Urothelium cell line (cell line): Measurements from ENCODE around the gene ANKRD30A.
"Not testable (repeated sequence)": the region's sequence is repeated elsewhere in the genome, so short reads cannot be mapped to it uniquely, and the experiment has no call there.

Experiments
- DNase-seq: peaks from one replicate; pipeline ENCODE4 v3.0.0; 2011; ENCODE audit warnings: low spot score, mixed read lengths
- FAIRE-seq: peaks from 2 replicates; lab custom pipeline; 2011; peaks lifted over from hg19 to GRCh38; lab: Jason Lieb, UNC

Gene ANKRD30A, protein sequence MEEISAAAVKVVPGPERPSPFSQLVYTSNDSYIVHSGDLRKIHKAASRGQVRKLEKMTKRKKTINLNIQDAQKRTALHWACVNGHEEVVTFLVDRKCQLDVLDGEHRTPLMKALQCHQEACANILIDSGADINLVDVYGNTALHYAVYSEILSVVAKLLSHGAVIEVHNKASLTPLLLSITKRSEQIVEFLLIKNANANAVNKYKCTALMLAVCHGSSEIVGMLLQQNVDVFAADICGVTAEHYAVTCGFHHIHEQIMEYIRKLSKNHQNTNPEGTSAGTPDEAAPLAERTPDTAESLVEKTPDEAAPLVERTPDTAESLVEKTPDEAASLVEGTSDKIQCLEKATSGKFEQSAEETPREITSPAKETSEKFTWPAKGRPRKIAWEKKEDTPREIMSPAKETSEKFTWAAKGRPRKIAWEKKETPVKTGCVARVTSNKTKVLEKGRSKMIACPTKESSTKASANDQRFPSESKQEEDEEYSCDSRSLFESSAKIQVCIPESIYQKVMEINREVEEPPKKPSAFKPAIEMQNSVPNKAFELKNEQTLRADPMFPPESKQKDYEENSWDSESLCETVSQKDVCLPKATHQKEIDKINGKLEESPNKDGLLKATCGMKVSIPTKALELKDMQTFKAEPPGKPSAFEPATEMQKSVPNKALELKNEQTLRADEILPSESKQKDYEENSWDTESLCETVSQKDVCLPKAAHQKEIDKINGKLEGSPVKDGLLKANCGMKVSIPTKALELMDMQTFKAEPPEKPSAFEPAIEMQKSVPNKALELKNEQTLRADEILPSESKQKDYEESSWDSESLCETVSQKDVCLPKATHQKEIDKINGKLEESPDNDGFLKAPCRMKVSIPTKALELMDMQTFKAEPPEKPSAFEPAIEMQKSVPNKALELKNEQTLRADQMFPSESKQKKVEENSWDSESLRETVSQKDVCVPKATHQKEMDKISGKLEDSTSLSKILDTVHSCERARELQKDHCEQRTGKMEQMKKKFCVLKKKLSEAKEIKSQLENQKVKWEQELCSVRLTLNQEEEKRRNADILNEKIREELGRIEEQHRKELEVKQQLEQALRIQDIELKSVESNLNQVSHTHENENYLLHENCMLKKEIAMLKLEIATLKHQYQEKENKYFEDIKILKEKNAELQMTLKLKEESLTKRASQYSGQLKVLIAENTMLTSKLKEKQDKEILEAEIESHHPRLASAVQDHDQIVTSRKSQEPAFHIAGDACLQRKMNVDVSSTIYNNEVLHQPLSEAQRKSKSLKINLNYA (N-terminal part only)

DNA sequence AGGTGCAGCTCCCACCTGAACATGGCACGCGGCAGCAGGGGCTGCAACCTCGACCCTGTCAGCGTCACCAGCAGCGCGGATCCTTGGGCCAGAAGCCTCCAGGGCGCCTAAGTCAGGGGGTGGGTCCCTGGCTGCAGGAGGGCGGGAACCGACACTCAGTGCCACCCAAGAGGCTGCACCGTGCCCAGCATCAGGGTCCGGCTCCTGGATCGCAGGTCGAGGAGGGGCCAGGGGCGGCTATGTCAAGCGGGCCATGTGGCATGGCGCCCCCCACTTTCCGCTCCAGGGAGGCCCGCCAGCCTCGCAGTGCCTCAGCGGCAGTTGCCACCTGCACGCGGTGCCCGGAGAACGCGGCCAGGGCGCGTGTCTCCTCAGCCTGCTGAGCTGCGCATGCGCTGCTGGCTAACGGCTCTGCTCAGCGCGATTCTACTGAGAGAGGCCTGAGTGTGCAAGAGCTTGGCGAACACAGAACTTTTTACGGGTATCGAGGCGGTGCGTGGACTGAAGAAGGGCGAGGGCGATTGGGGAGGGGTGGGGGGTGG lies at the start of gene ANKRD30A:
Gene ANKRD30A, plus strand, starts transcription at position 408 of the 542 bp plus-strand sequence. CDS start 190 bp downstream, outside the sequence.
- DNase-seq, result no peak
- no peak for FAIRE-seq

- not testable (repeated sequence) for FAIRE-seq, DNase-seq
Measured at GRCh38 chr10:37076083-37076482, 49.3 kb upstream of the ANKRD30A start.

DNA sequence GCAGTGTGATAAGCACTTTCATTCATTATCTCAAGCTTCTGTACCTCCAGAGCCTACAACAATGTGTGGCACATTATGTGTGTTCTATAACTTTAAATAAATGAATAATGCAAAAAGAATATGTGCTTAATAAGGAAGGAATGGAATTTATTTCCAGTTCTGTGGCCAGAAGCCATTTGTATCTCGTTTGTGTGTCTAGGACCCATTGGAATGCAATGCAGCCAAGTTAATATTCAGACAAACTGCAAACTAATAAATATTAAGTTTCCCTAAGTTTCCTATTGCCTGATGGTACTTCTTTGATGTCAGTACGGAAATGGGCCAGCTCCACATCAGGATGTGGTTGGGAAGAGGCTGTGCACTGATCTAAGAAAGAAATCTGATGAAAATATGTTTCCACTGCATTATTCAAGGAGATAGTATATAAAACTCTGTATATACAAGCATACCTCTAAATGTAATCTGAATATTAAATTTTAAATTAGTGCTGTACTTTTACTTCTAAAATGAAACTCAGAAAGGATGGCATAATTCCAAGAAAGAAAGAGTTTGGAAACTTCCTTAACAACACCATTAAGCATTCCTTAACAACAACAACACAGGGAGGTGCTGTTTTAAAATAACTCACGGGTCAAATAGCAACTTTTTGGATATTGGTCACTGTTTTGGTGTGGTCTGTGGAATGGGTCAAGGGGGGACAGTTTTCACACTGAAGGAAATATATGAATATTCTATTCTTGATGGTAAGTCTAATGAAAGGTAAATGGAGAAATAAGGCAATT lies 29.4 kb upstream of the ANKRD30A start:
- DNase-seq (no peak), FAIRE-seq (no peak)

DNA sequence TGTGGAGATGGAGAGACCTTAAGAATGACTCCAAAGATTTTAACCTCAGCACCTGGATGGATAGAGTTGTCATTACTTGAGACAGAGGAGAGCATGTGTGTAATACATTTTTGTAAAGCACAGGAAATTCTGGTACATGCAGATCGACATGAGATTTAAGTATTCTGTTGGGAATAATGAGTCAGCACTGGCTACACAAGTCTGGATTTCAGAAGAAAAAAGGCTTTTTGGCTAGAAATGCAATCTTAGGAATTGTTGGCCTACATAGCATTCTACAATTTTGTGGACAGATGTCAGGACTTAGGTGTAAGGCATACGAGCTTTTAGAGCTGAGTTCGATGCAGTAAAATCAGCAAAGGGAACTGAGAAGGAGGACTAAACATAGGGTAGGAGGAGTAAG lies 24.1 kb upstream of the ANKRD30A start:
- DNase-seq (no peak), FAIRE-seq (no peak)

- FAIRE-seq (peak; percentile 62), DNase-seq (no peak)
Measured at GRCh38 chr10:37109000-37109399, 16.4 kb upstream of the ANKRD30A start.

DNA sequence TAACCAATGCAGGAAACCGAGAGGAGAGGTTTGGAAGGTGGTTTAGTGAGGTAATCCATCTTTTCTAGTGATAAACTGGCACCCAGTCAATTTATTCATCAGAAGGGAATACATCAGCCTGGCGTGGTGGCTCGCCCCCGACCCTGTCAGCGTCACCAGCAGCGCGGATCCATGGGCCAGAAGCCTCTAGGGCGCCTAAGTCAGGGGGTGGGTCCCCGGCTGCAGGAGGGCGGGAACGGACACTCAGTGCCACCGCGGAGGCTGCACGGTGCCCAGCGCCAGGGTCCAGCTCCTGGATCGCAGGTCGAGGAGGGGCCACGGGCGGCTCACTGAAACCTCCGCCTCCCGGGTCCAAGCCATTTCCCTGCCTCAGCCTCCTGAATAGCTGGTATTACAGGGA lies 866 bp upstream of the ANKRD30A start:
- no peak for FAIRE-seq
- DNase-seq, result no peak

GRCh38 chr10:37125921-37126320 lies 523 bp downstream of the ANKRD30A start:
- DNase-seq (no peak), FAIRE-seq (no peak)

DNA sequence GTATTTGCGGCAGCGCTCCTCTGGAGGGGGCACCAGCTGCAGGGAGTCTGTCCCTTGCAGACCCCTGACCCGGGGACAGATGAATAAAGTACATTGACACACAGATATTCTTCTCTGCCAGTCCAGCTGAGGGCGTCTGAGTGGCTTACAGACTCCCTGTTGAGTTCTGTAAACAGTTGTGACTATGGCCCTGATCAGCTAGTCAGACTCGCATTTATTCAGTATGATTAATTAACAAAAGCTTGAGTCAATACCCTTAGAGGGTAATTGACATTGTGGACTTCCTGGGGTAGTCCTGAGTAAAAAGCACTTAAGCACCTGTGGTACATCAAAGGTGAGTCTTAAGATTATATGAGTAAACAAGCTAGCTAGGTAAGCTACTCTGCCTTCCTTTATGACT lies 21.0 kb downstream of the ANKRD30A start:
- DNase-seq (no peak), FAIRE-seq (no peak)

- not testable (repeated sequence) for FAIRE-seq, DNase-seq
Measured at GRCh38 chr10:37162430-37162829, 37.0 kb downstream of the ANKRD30A start.

GRCh38 chr10:37171945-37172344 lies 46.5 kb downstream of the ANKRD30A start:
- FAIRE-seq, DNase-seq: not testable (repeated sequence)

GRCh38 chr10:37178296-37178695 lies 52.9 kb downstream of the ANKRD30A start:
- FAIRE-seq, DNase-seq: not testable (repeated sequence)

- not testable (repeated sequence) for DNase-seq, FAIRE-seq
Measured at GRCh38 chr10:37182719-37183118, 57.3 kb downstream of the ANKRD30A start.

DNA sequence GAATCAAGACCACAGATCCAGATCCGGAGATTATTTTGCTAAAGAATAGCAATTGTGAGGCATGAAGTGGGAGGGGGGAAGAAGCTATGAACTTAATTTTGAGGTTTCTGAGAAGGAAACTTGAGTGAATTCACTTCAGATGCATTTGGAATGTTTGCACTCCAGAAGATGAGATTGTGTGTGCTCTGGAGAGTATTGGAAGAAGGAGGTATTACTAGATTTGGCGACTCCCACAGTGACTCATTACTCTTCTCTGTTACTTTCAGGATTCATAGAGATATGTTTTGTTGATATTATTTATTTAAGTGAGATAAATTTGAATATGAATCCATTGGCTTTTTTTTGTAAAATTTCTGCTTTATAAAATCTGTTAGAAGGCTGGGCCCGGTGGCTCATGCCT lies 80.7 kb downstream of the ANKRD30A start:
- DNase-seq (no peak), FAIRE-seq (no peak)

- no peak for DNase-seq
- FAIRE-seq, result no peak
Measured at GRCh38 chr10:37220866-37221265, 95.5 kb downstream of the ANKRD30A start.

DNA sequence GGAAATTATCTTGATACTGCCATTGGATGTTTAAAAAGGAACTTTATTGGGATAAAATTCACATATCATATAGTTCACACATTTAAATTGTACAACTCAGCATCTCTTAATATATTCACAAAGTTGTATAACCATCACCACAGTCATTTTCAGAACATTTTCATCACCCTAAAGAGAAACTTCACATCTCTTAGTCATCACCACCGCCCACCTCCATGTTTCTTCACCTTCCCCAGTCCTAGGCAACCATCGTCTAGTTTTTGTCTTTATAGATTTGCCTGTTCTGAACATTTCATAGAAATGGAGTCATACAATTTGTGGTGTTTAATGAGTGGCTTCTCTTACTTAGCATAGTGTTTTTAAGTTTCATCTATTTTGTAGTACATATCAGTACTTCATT lies 96.6 kb downstream of the ANKRD30A start:
- DNase-seq (no peak), FAIRE-seq (no peak)

GRCh38 chr10:37225163-37225562 lies 99.8 kb downstream of the ANKRD30A start:
- no peak for FAIRE-seq
- DNase-seq, result no peak

DNA sequence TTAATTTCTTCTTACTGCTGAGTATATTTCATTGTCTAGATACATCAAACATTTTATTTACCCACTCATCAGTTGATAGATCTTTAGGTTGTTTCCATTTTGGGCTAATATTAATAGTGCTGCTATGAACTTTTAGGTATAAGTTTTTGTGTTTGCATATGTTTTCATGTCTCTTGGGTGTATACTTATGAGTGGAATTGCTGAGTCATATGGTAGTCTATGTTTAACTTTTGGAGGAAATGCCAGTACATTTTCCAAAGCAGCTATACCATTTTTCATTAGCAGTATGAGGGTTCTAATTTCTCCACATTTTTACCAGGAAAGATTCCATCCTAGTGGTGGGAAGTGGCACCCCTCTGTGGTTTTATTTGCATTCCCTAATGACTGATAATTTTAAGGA lies 101.1 kb downstream of the ANKRD30A start:
- DNase-seq, result no peak
- no peak for FAIRE-seq

GRCh38 chr10:37234692-37235091 lies 109.3 kb downstream of the ANKRD30A start:
- DNase-seq, result no peak
- no peak for FAIRE-seq

- FAIRE-seq (peak; percentile 27), DNase-seq (no peak)
Measured at GRCh38 chr10:37236093-37236492, 110.7 kb downstream of the ANKRD30A start.

- FAIRE-seq (no peak), DNase-seq (no peak)
Measured at GRCh38 chr10:37240223-37240622, 114.8 kb downstream of the ANKRD30A start.
